ENCODE measurements around the gene CDHR5.
A peak's percentile ranks its signal among the peaks of the same experiment; 100 is the strongest.

Gene CDHR5

DNA sequence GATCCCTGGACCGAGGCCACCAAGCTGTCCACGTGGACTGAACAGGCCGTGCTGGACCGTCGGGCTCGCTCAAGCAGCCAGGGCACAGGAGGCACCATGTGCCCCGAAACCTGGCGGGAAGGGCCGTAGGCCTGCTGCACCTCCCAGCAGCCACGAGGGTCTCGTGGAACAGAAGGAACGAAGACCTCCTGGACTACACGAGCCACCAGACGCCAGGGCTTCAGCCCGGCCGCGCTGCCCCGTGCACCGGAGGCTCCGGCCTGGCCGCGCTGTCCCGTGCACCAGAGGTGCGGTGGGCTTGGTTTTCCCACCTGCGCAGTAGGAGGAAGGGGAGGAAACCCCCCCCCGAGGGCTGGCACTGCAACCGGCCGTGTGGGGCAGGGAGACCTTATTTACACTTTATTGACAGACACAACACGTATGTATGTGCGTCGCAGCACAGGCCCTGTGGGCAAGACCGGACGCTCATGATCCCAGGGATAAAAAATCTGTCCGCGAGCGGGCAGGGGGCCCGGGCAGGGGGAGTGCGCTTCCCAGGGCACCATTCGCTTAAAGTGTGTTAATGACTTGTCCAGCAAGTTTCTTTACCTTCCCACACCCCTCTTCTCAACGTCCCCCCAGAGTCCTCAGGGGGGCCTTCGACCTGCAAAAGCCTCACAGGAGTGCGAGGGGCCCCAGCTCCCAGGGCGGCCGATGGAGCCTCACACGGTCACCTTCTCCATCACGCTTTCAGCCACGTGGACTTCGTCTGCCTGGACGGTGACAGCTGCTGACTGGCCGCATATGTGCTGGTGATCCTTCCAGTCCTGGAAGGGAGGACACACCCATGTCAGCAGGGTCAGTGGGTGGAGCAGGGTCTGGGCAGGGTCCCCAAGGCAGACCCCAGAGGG is 19.3 kb upstream of the CDHR5 start:
- no peak for DNase-seq

- no peak for DNase-seq
Measured at GRCh38 chr11:643366-643765, 18.6 kb upstream of the CDHR5 start.

DNA sequence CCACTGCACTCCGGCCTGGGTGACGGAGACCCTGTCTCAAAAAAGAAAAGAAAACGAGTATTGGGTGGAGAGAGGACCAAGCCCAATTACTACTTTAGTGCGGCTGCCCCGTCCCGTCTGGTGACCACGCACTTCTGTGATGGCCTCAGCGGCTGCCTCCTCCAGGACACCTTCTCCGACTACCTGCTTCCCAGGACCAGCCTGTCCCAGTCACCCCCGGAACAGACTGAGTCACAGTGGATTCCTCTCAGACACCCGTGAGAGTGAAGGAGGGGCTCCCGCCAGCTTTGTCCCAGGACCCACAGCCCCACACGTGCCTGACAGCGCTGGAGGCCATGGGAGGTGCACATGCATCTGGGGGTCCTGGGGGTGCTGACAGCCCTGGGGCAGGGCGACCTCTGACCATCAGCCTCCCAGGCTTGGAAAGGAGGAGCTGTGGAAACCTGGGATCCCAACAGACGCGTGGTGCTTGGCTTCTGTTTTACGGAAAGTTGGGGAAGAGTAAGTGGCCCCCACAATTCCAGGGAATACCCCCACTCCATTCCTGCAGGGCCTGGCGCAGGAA is 17.1 kb upstream of the CDHR5 start:
- no peak for DNase-seq

- DNase-seq = peak; percentile 45 to 61 (median 60)
Measured at GRCh38 chr11:640021-640706, 15.4 kb upstream of the CDHR5 start.

DNA sequence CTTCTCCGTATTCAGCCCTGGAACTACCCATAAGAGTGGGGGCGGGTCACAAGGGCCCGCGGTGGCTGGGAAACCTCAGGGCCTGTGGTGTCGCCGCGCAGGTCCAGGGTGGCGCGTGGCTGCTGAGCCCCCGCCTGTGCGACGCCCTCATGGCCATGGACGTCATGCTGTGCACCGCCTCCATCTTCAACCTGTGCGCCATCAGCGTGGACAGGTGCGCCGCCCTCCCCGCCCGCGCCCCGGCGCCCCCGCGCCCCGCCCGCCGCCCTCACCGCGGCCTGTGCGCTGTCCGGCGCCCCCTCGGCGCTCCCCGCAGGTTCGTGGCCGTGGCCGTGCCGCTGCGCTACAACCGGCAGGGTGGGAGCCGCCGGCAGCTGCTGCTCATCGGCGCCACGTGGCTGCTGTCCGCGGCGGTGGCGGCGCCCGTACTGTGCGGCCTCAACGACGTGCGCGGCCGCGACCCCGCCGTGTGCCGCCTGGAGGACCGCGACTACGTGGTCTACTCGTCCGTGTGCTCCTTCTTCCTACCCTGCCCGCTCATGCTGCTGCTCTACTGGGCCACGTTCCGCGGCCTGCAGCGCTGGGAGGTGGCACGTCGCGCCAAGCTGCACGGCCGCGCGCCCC is 14.7 kb upstream of the CDHR5 start:
- DNase-seq = peak in 1 of 3 donors; percentile 28

GRCh38 chr11:638631-639331 is 14.0 kb upstream of the CDHR5 start:
- DNase-seq = no peak

DNA sequence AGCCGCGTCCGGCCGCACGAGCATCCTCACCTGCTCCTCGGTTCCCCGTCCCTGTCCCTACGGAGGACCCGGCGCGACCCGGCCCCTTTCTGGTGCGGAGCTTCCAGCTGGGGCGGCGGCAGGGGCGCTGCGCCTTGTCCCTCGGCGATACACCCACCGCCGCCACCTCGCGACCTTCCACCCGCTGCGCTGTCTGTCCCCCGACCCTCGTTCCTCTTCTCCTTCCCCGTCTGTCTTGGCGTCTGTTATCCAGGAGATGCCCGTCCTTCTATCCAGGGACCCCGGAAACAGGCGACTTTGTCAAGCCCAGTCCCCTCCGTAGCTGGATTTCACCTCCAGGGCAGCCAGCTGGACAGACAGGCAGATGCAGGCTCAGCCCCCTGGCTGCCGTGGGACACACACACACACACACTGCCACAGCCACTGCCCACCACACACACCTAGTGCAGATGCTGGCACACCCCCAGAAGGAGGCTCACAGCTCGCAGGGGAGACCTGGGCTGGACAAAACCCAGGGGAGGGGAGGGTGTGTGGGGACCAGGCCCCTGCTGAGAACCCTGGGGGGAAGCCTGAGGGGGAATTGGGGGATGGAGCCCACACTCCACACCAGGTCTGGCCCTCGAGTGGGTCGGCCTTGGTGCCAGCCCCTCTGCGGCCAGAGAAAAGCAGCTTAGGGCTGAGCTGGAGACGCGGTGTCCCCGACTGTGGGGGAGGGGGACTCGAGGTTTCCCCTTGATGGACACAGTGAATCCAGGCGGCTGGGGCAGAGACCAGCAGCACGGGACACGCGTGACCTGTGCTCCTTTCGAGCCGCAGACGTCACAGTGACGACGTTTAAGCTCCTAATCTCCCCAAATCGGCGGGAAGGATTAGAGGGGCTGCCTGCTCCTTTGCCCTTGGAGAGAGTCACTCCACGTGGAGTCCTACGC is 13.1 kb upstream of the CDHR5 start:
- DNase-seq = no peak

GRCh38 chr11:637333-637592 is 12.5 kb upstream of the CDHR5 start:
- DNase-seq = no peak

- DNase-seq = peak; percentile 78 to 94 (median 80)
Measured at GRCh38 chr11:636511-637332, 12.0 kb upstream of the CDHR5 start, which contains the start of gene DRD4. Gene DRD4, plus strand, starts transcription at chr11:637269. Its CDS starts 36 bp downstream, at chr11:637305.

DNA sequence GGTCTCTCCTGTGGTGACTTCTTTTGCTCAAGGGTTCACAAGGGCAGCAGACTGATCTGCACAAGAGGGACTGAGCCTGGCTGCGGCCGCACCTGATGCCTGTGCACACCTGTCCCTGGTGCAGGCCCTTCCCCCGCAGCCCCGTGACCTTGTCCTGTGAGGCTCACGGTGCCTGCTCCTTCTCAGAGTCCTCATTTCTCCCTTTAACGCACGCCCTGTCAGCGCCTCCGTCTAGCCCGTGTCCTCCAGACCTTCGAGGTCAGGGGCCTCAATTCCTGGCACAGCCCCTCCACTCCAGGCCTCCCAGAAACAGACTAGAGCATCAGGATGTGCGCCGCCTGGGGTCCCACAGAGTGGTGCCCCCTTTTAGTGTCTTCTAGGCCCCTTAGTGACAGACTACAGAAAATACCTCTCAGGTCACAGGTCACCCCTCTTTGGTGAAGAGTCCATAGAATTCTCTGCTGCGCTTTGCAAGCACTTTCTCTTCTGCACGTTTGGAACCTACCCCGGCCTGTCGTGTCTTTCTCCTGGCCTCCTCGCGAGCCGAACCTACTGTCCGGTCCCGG is 11.3 kb upstream of the CDHR5 start:
- no peak for DNase-seq

- no peak for DNase-seq
Measured at GRCh38 chr11:630871-631270, 6.1 kb upstream of the CDHR5 start.

- no peak for DNase-seq
Measured at GRCh38 chr11:629237-629583, 4.5 kb upstream of the CDHR5 start.

- DNase-seq = no peak
Measured at GRCh38 chr11:628056-628455, 3.3 kb upstream of the CDHR5 start.

- no peak for DNase-seq
Measured at GRCh38 chr11:627308-627576, 2.5 kb upstream of the CDHR5 start.

GRCh38 chr11:626475-627307 is 1.9 kb upstream of the CDHR5 start, which contains the start of gene SCT:
Gene SCT, minus strand, starts transcription at chr11:627181. Its CDS starts 38 bp downstream, at chr11:627143.
- no peak for DNase-seq

DNA sequence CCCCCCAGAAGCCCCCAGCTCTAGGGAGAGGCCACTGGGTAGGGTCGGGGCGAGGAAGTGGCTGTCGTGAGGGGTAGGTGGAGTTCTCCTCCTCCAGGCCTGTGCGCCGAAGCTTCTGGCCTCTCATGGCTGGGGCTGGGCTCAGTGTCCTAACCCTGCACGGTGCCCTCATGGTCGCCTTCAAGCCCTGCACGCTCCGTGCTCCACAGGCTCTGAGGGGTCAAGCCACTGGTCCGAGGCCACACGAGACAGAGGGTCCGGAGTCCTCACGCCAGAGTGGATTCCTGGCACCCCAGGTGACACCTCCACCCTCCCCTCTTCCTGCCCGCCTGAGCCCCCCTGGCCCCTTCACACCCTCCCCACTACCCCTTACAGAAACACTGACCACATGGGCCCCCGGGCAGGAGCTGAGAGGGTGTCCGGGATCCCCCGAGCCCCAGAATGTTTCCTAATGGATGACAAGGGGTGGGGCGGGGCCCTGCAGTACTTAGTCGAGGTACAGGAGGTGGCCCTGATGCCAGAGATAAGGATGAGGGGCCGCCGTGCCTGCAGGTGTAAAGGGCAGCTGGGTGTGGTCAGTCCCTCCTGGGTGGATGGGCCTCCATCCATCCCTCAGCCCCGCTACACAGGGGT is 997 bp upstream of the CDHR5 start:
- DNase-seq = no peak

DNA sequence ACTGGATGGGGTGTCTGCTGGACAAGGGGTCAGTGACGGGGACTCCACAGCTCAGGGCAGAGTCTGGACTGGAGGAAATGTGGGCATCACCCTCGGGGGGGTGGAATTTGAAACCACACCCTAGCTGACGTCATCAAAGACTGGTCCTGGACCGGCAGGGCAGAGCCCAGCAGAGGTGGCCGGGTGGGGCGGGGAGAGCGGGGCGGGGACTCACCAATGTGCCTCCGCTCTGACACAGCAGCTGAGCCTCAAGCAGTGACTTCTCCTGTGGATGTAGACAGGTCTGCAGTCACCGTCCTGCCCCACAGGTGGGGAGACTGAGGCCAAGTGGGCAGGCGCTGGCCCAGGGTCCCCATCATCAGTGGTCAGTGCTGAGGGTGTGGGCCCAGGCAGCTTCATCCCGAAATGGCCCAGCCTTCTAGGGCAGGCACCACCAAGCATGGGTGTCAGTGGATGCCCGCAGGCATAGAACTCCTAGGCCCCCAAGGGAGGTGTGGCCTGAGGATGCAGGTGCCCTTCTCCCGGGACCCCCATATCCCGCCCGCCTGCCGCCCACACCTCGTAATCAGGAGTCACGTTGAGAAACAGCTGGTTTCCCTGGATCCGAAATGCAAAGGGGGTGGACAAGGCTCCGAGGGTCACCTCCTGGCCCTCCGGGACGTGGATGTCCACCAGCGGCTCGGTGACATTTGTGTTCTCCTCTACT is 603 bp downstream of the CDHR5 start:
- DNase-seq = no peak

DNA sequence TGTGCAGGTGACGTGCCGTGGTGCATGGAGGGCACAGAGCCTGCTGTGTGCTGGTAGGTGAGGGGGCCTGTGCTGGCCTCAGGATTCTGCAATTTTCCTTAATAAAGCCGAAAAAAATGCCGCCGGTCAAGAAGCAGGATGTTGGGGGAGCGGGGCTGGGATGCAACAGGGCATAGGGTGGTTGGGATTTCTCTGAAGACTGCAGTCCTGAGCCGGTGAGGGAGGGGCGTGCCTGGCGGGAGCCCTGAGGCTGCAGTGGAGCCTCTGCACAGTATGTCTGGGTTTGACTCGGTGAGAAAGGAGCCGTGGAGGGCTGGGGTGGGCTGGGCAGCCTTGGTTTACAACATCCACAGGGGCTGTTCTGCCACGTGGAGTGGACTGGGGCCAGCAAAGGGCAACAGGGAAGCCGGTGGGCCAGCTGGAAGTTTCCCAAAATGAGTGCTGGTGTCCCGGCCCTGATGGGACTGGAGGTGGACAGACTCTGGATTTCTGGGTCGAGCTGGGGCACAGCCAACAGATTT is 1.3 kb downstream of the CDHR5 start:
- DNase-seq = no peak

Measured in suppressor macrophage treated with lipopolysaccharide for 1 hour (primary cell).